HepG2 (cell line): ENCODE results near the gene DCAKD. TPM values are rescaled to one million over a fixed set of nuclear protein-coding genes. Genes with fewer than 3 reads are reported as not detected.

Experiments
- ARID5B ChIP-seq: IDR thresholded peaks from 2 replicates; pipeline ENCODE4 v1.4.0; 2020; ENCODE audit warnings: mild to moderate bottlenecking, missing genetic modification reagents
- ARNT2 ChIP-seq: sonication (generic); formaldehyde crosslinking; IDR thresholded peaks from 2 replicates; pipeline ENCODE4 v1.8.0; 2022; ENCODE audit warnings: mild to moderate bottlenecking, low read depth, missing genetic modification reagents, moderate library complexity
- CHD4 ChIP-seq: fragments of 200-600 bp; sonication (generic); IDR thresholded peaks from 2 replicates; pipeline ENCODE4 v1.7.0; 2017; ENCODE audit warnings: mild to moderate bottlenecking, low read length, borderline replicate concordance
- GLMP ChIP-seq: sonication (generic); formaldehyde crosslinking; IDR thresholded peaks from 2 replicates; pipeline ENCODE4 v1.9.0; 2021; ENCODE audit warnings: missing genetic modification reagents, mild to moderate bottlenecking, borderline replicate concordance
- MEIS1 ChIP-seq: sonication (generic); formaldehyde crosslinking; IDR thresholded peaks from 2 replicates; pipeline ENCODE4 v1.9.0; 2021; ENCODE audit warnings: mild to moderate bottlenecking, missing genetic modification reagents, moderate library complexity, borderline replicate concordance
- NAIF1 ChIP-seq: sonication (generic); formaldehyde crosslinking; IDR thresholded peaks from 2 replicates; pipeline ENCODE4 v1.5.0; 2020; ENCODE audit warnings: mild to moderate bottlenecking, missing genetic modification reagents, borderline replicate concordance
- NCOA2 ChIP-seq: sonication (generic); formaldehyde crosslinking; IDR thresholded peaks from 2 replicates; pipeline ENCODE4 v1.8.0; 2022; ENCODE audit warnings: inconsistent platforms
- NR3C1 ChIP-seq: sonication (generic); formaldehyde crosslinking; IDR thresholded peaks from 2 replicates; pipeline ENCODE4 v1.4.0; 2020; ENCODE audit warnings: missing genetic modification reagents
- RFX5 ChIP-seq: IDR thresholded peaks from 2 replicates; pipeline ENCODE4 v1.6.1; 2011; ENCODE audit warnings: low read depth, low read length, improper control_type of control experiment
- RNF2 ChIP-seq: fragments of 450-650 bp; conservative IDR thresholded peaks from 2 replicates; pipeline ENCODE4 v1.6.1; 2016; ENCODE audit warnings: low read depth
- SMAD3 ChIP-seq: sonication (generic); formaldehyde crosslinking; IDR thresholded peaks from 2 replicates; pipeline ENCODE4 v1.4.0; 2020; ENCODE audit warnings: missing genetic modification reagents
- SNAPC5 ChIP-seq: sonication (generic); formaldehyde crosslinking; IDR thresholded peaks from 2 replicates; pipeline ENCODE4 v1.8.1; 2023; ENCODE audit warnings: mild to moderate bottlenecking, missing genetic modification reagents, borderline replicate concordance
- ZBTB38 ChIP-seq: sonication (generic); formaldehyde crosslinking; IDR thresholded peaks from 2 replicates; pipeline ENCODE4 v1.5.1; 2020; ENCODE audit warnings: mild to moderate bottlenecking, missing genetic modification reagents
- ZHX1 ChIP-seq: sonication (generic); formaldehyde crosslinking; IDR thresholded peaks from 2 replicates; pipeline ENCODE4 v1.8.1; 2022; ENCODE audit warnings: low read depth, mild to moderate bottlenecking, missing genetic modification reagents
- ZMAT3 ChIP-seq: sonication (generic); formaldehyde crosslinking; conservative IDR thresholded peaks from 2 replicates; pipeline ENCODE4 v1.7.0; 2021; ENCODE audit warnings: missing genetic modification reagents
- ZNF496 ChIP-seq: sonication (generic); formaldehyde crosslinking; IDR thresholded peaks from 2 replicates; pipeline ENCODE4 v1.8.1; 2023; ENCODE audit warnings: mild to moderate bottlenecking, moderate library complexity, missing genetic modification reagents; ENCODE audit not compliant: insufficient replicate concordance
- ZNF546 ChIP-seq: sonication (generic); formaldehyde crosslinking; conservative IDR thresholded peaks from 2 replicates; pipeline ENCODE4 v1.8.1; 2023; ENCODE audit warnings: mild to moderate bottlenecking, missing genetic modification reagents
- ZNF704 ChIP-seq: sonication (generic); formaldehyde crosslinking; IDR thresholded peaks from 2 replicates; pipeline ENCODE4 v1.8.1; 2023; ENCODE audit warnings: mild to moderate bottlenecking, inconsistent platforms, moderate library complexity, missing genetic modification reagents, borderline replicate concordance
- ZNF772 ChIP-seq: sonication (generic); formaldehyde crosslinking; IDR thresholded peaks from 2 replicates; pipeline ENCODE4 v1.5.0; 2020; ENCODE audit warnings: mild to moderate bottlenecking, missing genetic modification reagents
- ZNF781 ChIP-seq: sonication (generic); formaldehyde crosslinking; IDR thresholded peaks from 2 replicates; pipeline ENCODE4 v1.5.1; 2020; ENCODE audit warnings: borderline replicate concordance, mild to moderate bottlenecking, missing genetic modification reagents; ENCODE audit errors: not compliant biosample characterization
- ZNF839 ChIP-seq: sonication (generic); formaldehyde crosslinking; IDR thresholded peaks from 2 replicates; pipeline ENCODE4 v1.4.0; 2020; ENCODE audit warnings: missing genetic modification reagents, mild to moderate bottlenecking, borderline replicate concordance
- polyA plus RNA-seq, 8 experiments: library from polyadenylated mRNA; depleted of rRNA in 3 of 8; stranded (reverse) in 7 of 8; unstranded in 1 of 8; fragments of >200 nt; fragmentation: Illumina TruSeq in 4 of 8; extraction: Trizol in 4 of 8; gene quantifications; 2 replicates each; pipeline versions ENCODE4 v1.2.1 to v1.2.3, GENCODE V29; 2011 to 2016; ENCODE audit warnings: low read depth in 4 of 8, missing spikeins in 1 of 8, mixed read lengths in 1 of 8; ENCODE audit not compliant: insufficient read depth in 1 of 8
- total RNA-seq, 5 experiments: library from RNA; depleted of rRNA; stranded (reverse); fragments of >200 nt; fragmentation: Illumina TruSeq; extraction: Trizol; gene quantifications; 2 replicates each; pipeline ENCODE4 v1.2.3, GENCODE V29; 2016; ENCODE audit warnings: low read depth in 1 of 5

DCAKD gene
- total and polyA plus RNA-seq, 2 of the 13 experiments (the other 11 are each of a cell fraction or from before 2014, with no cell fraction given): 25.9 to 29.2 TPM

- peak; percentile 69 for TF ChIP-seq RNF2
- no peak for TF ChIP-seq SMAD3 (CRISPR knock-in tag)
- no peak; the same call in 1 of the 2 replicates for TF ChIP-seq ARNT2
- TF ChIP-seq ZMAT3 (CRISPR knock-in tag): peak; percentile 38; the same call in 1 of the 2 replicates
- TF ChIP-seq ZNF781 (CRISPR knock-in tag): peak; percentile 81
- no peak for TF ChIP-seq NAIF1 (CRISPR knock-in tag)
- TF ChIP-seq ZNF546 (CRISPR knock-in tag): no peak; the same call in 1 of the 2 replicates
- TF ChIP-seq ZHX1 (CRISPR knock-in tag): no peak
- TF ChIP-seq MEIS1 (CRISPR knock-in tag): no peak
- TF ChIP-seq ZNF704 (CRISPR knock-in tag): no peak
- no peak for TF ChIP-seq CHD4
- peak; percentile 29; the same call in 1 of the 2 replicates for TF ChIP-seq RFX5
- TF ChIP-seq SNAPC5 (CRISPR knock-in tag): no peak
- TF ChIP-seq ZNF772 (CRISPR knock-in tag): no peak
- TF ChIP-seq ZNF839 (CRISPR knock-in tag): no peak
- TF ChIP-seq GLMP (CRISPR knock-in tag): no peak
- no peak for TF ChIP-seq NCOA2 (CRISPR knock-in tag)
- no peak for TF ChIP-seq ZNF496
- peak; percentile 81 for TF ChIP-seq ZBTB38 (CRISPR knock-in tag)
- TF ChIP-seq NR3C1 (CRISPR knock-in tag): no peak
- TF ChIP-seq ARID5B: no peak
Measured at GRCh38 chr17:45051060-45051719, at the start of gene DCAKD (continued).
